Body of pancreas (tissue), 4 donors: ENCODE results near the gene FAM83G.

ENCODE experiments used
- POLR2A ChIP-seq, 3 donors: fragments of 450-650 bp; IDR thresholded peaks; one replicate each; pipeline ENCODE4 v1.6.1; 2016; ENCODE audit warnings: antibody characterized with exemption in 3 of 3, mild to moderate bottlenecking in 2 of 3
- TF ChIP-seq, protein P1 (sequence below), 7 experiments: fragments of 450-650 bp in 4 of 7; fragments of 200-600 bp in 3 of 7; sonication (generic) in 3 of 7; IDR thresholded peaks; one replicate each; pipeline ENCODE4 v1.5.1; 2016 to 2019; ENCODE audit warnings: antibody characterized with exemption in 7 of 7

DNA sequence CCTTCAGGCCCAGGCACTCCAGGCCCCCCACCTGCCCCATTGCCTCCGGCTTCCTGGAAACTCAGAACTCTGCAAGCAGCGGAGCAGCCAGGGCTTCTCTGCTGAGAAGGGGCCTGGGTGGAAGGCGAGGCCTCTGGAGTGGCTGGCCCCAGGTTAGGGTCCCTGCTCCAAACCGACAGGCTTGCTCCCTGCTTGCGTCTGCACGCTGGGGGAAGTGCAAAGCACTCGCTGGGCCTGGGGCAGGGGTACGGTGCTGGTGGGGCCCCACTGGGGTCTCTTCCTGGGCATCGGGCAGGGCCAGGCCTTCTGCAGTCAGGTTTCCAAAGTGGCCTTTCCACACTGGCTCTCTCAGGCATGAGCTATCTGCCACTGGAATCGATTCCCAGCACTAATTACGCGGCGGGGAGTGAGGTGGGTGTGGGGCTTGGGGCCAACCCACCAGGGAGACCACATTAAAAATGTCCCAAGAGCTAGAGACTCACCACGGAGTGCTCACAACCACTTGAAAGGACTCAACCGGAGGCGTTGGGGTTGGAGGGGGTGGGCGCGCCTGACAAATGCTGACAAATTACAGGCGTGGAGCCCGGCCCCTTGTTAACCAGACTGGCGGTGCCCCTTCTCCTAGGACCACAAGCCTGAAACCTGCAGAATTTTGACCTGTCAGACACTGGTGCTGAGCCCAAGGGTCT, 17.9 kb downstream of the FAM83G start:
- TF ChIP-seq, protein P1, sequence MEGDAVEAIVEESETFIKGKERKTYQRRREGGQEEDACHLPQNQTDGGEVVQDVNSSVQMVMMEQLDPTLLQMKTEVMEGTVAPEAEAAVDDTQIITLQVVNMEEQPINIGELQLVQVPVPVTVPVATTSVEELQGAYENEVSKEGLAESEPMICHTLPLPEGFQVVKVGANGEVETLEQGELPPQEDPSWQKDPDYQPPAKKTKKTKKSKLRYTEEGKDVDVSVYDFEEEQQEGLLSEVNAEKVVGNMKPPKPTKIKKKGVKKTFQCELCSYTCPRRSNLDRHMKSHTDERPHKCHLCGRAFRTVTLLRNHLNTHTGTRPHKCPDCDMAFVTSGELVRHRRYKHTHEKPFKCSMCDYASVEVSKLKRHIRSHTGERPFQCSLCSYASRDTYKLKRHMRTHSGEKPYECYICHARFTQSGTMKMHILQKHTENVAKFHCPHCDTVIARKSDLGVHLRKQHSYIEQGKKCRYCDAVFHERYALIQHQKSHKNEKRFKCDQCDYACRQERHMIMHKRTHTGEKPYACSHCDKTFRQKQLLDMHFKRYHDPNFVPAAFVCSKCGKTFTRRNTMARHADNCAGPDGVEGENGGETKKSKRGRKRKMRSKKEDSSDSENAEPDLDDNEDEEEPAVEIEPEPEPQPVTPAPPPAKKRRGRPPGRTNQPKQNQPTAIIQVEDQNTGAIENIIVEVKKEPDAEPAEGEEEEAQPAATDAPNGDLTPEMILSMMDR (IDR thresholded peaks at IDR 0.05): no peak
- TF ChIP-seq POLR2A (IDR thresholded peaks at IDR 0.05): no peak
